ENCODE measurements around the gene WNK3.

The WNK3 gene

GRCh38 chrX:54294306-54294705 is 63.5 kb downstream of the WNK3 start:
- Histone ChIP-seq H3K36me3 (replicated peaks) (no peaks in the 10 kb centered on the region), H3K4me3 (no peak overlapping the region), H3K4me1 (peaks cover 14% of the 10 kb centered on the region), H3K9me3 (no peaks in the 10 kb centered on the region), H3K27me3 (ENCODE audit: low read depth) (no peaks in the 10 kb centered on the region)
- in situ Hi-C loops (cut with MboI; ENCODE audit: low sequenced_read_pairs), result no loop called here
- DNase-seq (ENCODE audit: low spot score in 2 of 2), result no peak

DNA sequence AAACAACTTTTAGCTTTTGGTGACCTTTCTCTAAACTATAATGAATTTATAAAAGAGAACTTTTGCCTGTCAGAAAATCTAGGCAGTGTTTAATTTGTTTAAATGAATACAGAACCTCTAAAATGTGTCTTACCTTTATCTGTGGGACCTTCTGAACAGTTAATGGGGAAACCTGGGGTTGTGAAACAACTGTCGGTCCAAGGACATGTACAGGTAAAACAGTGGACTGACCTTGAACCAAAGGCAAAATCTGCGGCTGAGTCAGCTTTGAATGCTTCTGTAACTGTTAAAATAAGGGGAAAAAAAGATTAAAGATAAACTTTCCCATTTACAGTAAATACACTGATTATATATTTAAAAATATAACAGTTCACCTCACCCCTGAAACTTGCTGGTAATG is 65.1 kb downstream of the WNK3 start:
- H3K4me1 ChIP-seq, result peaks cover 14% of the 10 kb centered on the region
- in situ Hi-C loops (cut with MboI; ENCODE audit: low sequenced_read_pairs), result no loop called here
- H3K9me3 ChIP-seq, result no peaks in the 10 kb centered on the region
- H3K4me3 ChIP-seq, result no peak overlapping the region
- H3K36me3 ChIP-seq (replicated peaks), result no peaks in the 10 kb centered on the region
- DNase-seq (ENCODE audit: low spot score in 2 of 2), result no peak
- no peaks in the 10 kb centered on the region for H3K27me3 ChIP-seq (ENCODE audit: low read depth)

- Histone ChIP-seq H3K27me3 (ENCODE audit: low read depth) (no peaks in the 10 kb centered on the region), H3K4me3 (no peak overlapping the region), H3K9me3 (no peaks in the 10 kb centered on the region), H3K4me1 (peaks cover 14% of the 10 kb centered on the region), H3K36me3 (replicated peaks) (no peaks in the 10 kb centered on the region)
- in situ Hi-C loops (cut with MboI; ENCODE audit: low sequenced_read_pairs), result no loop called here
- DNase-seq (ENCODE audit: low spot score in 2 of 2), result no peak
These were observed 66.1 kb downstream of the WNK3 start for GRCh38 chrX:54291758-54292157.

GRCh38 chrX:54288968-54289367 is 68.9 kb downstream of the WNK3 start:
- no peaks in the 10 kb centered on the region for H3K9me3 ChIP-seq
- no peak overlapping the region for H3K4me3 ChIP-seq
- in situ Hi-C loops (cut with MboI; ENCODE audit: low sequenced_read_pairs), result loop anchor here (10.0 kb wide), 1 partner anchor 56 kb away; no protein-coding TSS in a partner anchor
- no peak for DNase-seq (ENCODE audit: low spot score in 2 of 2)
- H3K36me3 ChIP-seq (replicated peaks), result no peaks in the 10 kb centered on the region
- peaks cover 8% of the 10 kb centered on the region for H3K4me1 ChIP-seq
- H3K27me3 ChIP-seq (ENCODE audit: low read depth), result no peaks in the 10 kb centered on the region

- Histone ChIP-seq H3K36me3 (replicated peaks) (no peaks in the 10 kb centered on the region), H3K9me3 (no peaks in the 10 kb centered on the region), H3K4me1 (peaks cover 1% of the 10 kb centered on the region; the same call in 1 of the 2 replicates), H3K27me3 (ENCODE audit: low read depth) (no peaks in the 10 kb centered on the region), H3K4me3 (no peak overlapping the region)
- no peak for DNase-seq (ENCODE audit: low spot score in 2 of 2)
- in situ Hi-C loops (cut with MboI; ENCODE audit: low sequenced_read_pairs), result loop anchor here (10.0 kb wide), 1 partner anchor 57 kb away; no protein-coding TSS in a partner anchor
These were observed 69.6 kb downstream of the WNK3 start for GRCh38 chrX:54288277-54288676.

DNA sequence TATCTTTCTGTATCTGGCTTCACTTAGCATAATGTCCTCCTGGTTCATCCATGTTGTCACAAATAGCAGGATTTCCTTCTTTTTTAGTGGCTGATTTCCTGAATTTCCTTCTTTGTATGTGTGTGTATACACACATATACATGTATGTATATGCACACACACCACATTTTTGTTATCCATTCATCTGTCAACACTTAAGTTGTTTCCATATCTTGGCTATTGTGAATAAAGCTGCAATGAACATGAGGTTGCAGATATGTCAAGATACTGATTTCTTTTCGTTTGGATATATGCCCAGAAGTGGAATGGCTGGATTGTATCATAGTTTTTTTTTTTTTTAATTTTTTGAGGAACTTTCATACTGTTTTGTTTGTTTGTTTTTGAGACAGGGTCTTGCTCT is 76.2 kb downstream of the WNK3 start:
- no peak for DNase-seq (ENCODE audit: low spot score in 2 of 2)
- Histone ChIP-seq H3K36me3 (replicated peaks) (no peaks in the 10 kb centered on the region), H3K4me3 (no peak overlapping the region), H3K27me3 (ENCODE audit: low read depth) (no peaks in the 10 kb centered on the region), H3K9me3 (no peaks in the 10 kb centered on the region), H3K4me1 (no peaks in the 10 kb centered on the region)
- in situ Hi-C loops (cut with MboI; ENCODE audit: low sequenced_read_pairs), result loop anchor here (10.0 kb wide), 1 partner anchor 63 kb away; no protein-coding TSS in a partner anchor

DNA sequence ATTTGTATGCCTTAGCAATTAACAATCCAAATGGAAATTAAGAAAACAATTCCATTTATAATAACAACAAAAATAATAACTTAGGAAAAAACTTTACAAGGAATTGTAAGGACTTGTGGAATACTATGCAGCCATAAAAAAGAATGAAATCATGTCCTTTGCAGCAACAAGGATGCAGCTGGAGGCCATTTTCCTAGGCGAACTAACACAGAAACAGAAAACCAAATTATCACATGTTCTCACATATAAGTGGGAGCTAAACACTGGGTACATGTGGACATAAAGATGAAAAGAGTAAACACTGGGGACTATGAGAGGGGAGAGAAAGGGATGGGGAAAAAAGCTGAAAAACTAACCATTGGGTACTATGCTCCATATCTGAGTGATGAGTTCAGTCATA is 77.4 kb downstream of the WNK3 start:
- in situ Hi-C loops (cut with MboI; ENCODE audit: low sequenced_read_pairs), result loop anchor here (10.0 kb wide), 1 partner anchor 64 kb away; no protein-coding TSS in a partner anchor
- Histone ChIP-seq H3K4me3 (no peak overlapping the region), H3K4me1 (no peaks in the 10 kb centered on the region), H3K9me3 (no peaks in the 10 kb centered on the region), H3K27me3 (ENCODE audit: low read depth) (no peaks in the 10 kb centered on the region), H3K36me3 (replicated peaks) (no peaks in the 10 kb centered on the region)
- no peak for DNase-seq (ENCODE audit: low spot score in 2 of 2)

DNA sequence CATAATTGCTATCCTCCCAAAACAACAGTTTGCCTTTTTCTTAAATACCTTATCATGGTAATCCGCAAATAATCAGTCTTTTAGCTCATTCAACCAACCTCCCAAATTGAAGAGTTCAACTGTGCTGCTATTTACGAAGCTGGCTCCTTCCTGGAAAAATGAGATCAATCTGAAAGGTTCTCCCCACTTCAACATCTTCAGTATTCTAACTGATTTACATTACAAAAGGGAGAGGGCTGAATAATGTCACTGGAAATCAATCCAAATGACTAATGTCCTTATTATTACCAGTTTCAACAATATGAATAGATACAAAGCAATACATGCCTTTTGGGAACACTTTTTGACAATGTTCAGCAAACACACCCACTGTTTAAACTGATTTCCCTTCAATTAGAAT is 86.2 kb downstream of the WNK3 start:
- no peaks in the 10 kb centered on the region for H3K36me3 ChIP-seq (replicated peaks)
- H3K4me1 ChIP-seq, result peaks cover 16% of the 10 kb centered on the region
- peak in 1 of 2 experiments; percentile 92 for DNase-seq (ENCODE audit: low spot score in 2 of 2)
- H3K9me3 ChIP-seq, result no peaks in the 10 kb centered on the region
- H3K27me3 ChIP-seq (ENCODE audit: low read depth), result no peaks in the 10 kb centered on the region
- H3K4me3 ChIP-seq, result no peak overlapping the region
- in situ Hi-C loops (cut with MboI; ENCODE audit: low sequenced_read_pairs), result no loop called here

GRCh38 chrX:54248309-54248708 is 109.5 kb downstream of the WNK3 start:
- H3K36me3 ChIP-seq (replicated peaks), result no peaks in the 10 kb centered on the region
- no peak overlapping the region for H3K4me3 ChIP-seq
- peak in 1 of 2 experiments; percentile 24 for DNase-seq (ENCODE audit: low spot score in 2 of 2)
- in situ Hi-C loops (cut with MboI; ENCODE audit: low sequenced_read_pairs), result no loop called here
- H3K27me3 ChIP-seq (ENCODE audit: low read depth), result no peaks in the 10 kb centered on the region
- H3K9me3 ChIP-seq, result no peaks in the 10 kb centered on the region
- no peaks in the 10 kb centered on the region for H3K4me1 ChIP-seq

DNA sequence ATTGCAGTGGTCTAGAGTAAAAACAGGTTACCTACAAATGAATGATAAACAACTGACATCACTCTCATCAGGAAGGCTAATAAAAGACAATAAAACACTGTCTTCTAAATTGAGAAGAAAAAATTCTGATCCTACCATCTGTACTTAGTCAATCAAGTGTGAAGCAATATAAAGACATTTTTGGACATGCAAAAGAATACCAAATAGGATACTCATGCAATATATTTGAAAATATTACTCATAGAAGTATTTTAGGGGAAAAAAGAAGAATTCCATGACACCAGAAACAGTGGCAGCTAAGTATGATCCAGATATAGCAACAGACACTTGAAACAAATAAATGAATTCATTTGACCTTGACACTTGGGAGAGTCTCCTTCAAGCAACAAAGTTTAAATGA is 111.0 kb downstream of the WNK3 start:
- no peaks in the 10 kb centered on the region for H3K36me3 ChIP-seq (replicated peaks)
- in situ Hi-C loops (cut with MboI; ENCODE audit: low sequenced_read_pairs), result no loop called here

DNA sequence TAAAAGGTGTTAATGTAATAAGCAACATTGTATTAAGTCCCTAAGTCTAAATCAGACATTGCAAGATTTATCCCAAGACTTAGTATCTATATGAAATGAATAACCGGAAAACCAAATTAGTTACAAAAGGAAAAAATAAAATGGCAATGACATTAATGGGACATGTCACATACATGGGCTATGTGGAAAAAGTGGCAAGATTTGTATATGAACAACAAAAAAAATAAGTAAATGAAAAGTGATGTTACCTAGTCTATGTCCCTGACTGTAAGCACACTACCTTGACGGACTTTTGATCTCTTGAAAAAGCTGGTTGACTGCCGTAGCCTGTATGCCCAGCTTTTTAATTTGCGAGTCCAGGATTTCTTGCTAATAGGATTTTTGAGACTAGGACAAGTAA is 119.3 kb downstream of the WNK3 start:
- no peak overlapping the region for H3K4me3 ChIP-seq
- H3K36me3 ChIP-seq (replicated peaks), result no peaks in the 10 kb centered on the region
- DNase-seq (ENCODE audit: low spot score in 2 of 2), result no peak
- H3K4me1 ChIP-seq, result no peaks in the 10 kb centered on the region
- no peaks in the 10 kb centered on the region for H3K27me3 ChIP-seq (ENCODE audit: low read depth)
- in situ Hi-C loops (cut with MboI; ENCODE audit: low sequenced_read_pairs), result no loop called here
- H3K9me3 ChIP-seq, result no peaks in the 10 kb centered on the region

More for the DNA sequence above, 111.0 kb downstream of the WNK3 start:
- H3K4me1 ChIP-seq, result no peaks in the 10 kb centered on the region
- H3K9me3 ChIP-seq, result no peaks in the 10 kb centered on the region
- H3K4me3 ChIP-seq, result no peak overlapping the region
- H3K27me3 ChIP-seq (ENCODE audit: low read depth), result no peaks in the 10 kb centered on the region
- no peak for DNase-seq (ENCODE audit: low spot score in 2 of 2)

- no peaks in the 10 kb centered on the region for H3K4me1 ChIP-seq
- no peak overlapping the region for H3K4me3 ChIP-seq
- no peaks in the 10 kb centered on the region for H3K36me3 ChIP-seq (replicated peaks)
- no peaks in the 10 kb centered on the region for H3K9me3 ChIP-seq
- in situ Hi-C loops (cut with MboI; ENCODE audit: low sequenced_read_pairs), result no loop called here
- no peaks in the 10 kb centered on the region for H3K27me3 ChIP-seq (ENCODE audit: low read depth)
- DNase-seq (ENCODE audit: low spot score in 2 of 2), result no peak
These were observed 120.8 kb downstream of the WNK3 start for GRCh38 chrX:54237014-54237413.

- in situ Hi-C loops (cut with MboI; ENCODE audit: low sequenced_read_pairs), result no loop called here
- H3K4me1 ChIP-seq, result peaks cover 2% of the 10 kb centered on the region; the same call in 1 of the 2 replicates
These were observed 127.3 kb downstream of the WNK3 start for GRCh38 chrX:54230435-54231148.

DNA sequence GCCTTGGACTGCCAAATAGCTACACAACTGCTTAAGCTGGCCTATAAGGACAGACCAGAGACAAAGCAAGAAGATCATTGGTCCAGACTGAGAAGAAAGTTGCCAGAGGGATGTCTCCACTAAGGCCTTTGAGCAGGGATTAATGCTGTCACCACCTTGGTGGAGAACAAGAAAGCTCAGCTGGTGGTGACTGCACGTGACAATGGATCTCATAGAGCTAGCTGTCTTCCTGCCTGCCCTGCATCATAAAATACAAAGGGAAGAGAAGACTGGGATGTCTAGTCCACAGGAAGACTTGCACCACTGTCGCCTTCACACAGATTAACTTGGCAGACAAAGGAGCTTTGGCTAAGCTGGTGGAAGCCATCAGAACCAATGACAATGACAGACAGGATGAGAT is 134.3 kb downstream of the WNK3 start:
- Histone ChIP-seq H3K4me3 (no peak overlapping the region), H3K27me3 (ENCODE audit: low read depth) (no peaks in the 10 kb centered on the region), H3K4me1 (peaks cover 2% of the 10 kb centered on the region; the same call in 1 of the 2 replicates), H3K9me3 (no peaks in the 10 kb centered on the region), H3K36me3 (replicated peaks) (no peaks in the 10 kb centered on the region)
- DNase-seq (ENCODE audit: low spot score in 2 of 2), result peak; percentile 11 to 19
- in situ Hi-C loops (cut with MboI; ENCODE audit: low sequenced_read_pairs), result no loop called here

More at GRCh38 chrX:54230435-54231148, 127.3 kb downstream of the WNK3 start:
- Histone ChIP-seq H3K27me3 (ENCODE audit: low read depth) (no peaks in the 10 kb centered on the region), H3K36me3 (replicated peaks) (no peaks in the 10 kb centered on the region), H3K4me3 (no peak overlapping the region), H3K9me3 (no peaks in the 10 kb centered on the region)
- no peak for DNase-seq (ENCODE audit: low spot score in 2 of 2)

All from HAP-1 (cell line).